NCI-H1048 (cell line): ENCODE measurements around the gene ATXN3.

Experiments used
- DNase-seq: peaks from one replicate; lab custom pipeline; 2025; lab: John Stamatoyannopoulos, UW

The ATXN3 gene

DNA sequence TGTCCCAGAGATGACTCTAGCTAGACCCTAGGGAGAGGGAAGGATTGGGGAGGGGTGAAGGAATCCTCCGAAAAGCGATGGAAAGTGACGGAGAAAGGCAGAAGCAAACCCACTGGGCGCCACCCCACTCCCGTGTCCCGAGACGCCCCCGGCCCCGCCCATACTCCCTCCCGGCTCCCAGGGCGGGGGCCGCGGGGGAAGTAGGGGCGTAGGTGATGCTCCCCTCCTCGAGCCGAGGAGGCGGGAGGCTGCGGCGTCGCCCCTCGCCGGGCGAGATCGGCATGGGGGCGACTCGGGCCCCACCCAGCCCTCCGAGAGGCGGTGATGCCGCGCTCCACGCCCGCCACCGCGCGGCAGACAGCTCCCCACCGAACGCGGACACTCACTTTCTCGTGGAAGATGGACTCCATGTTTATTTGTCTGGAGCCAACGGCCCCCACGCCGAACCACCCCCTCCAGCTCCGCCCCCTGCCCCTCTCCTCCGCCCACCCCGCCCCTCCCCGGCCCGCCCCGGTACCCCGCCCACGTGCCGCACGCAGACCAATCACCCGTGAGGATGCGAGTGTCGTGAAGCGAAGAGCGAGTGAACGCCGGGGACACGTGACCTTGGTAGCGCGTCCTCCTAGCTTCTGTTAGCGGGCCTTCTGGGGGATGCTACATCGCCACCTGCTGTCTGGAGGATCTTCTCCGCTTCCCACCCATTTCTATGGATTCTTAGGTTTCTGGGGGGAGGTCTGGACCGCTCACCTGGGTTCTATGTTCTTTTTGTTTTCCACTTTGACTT lies at the start of gene ATXN3:
ATXN3 (minus strand) TSS at position 440 of the 784 bp plus-strand sequence; CDS start at position 410, 30 bp downstream.
- DNase-seq: peak; percentile 98

DNA sequence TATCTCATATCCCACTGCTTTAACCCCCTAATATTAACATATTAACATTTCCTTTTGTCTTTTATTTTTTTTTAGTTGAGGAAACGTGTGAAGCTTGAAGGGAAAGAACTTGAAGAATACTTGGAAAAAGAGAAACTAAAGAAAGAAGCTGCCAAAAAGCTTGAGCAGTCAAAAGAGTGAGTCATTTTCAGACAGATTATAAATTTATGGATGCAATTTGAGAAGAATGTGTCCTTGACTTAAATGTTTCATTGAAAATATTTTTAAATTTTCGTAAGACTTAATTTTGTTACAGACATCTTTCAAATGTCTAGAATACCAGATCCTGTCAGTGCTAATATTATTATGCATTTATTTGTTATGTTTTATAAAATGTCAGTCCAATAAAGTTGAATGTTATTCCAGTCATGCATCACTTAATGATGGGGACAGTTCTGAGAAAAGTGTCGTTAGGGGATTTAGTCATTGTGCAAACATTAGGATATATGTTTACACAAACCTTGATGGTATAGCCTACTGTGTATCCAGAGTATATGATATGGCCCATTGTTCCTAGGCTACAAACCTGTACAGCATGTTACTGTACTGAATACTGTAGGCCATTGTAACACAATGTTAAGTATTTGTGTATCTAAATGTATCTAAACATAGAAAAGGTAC lies 48.0 kb upstream of the ATXN3 start:
- no peak for DNase-seq

DNA sequence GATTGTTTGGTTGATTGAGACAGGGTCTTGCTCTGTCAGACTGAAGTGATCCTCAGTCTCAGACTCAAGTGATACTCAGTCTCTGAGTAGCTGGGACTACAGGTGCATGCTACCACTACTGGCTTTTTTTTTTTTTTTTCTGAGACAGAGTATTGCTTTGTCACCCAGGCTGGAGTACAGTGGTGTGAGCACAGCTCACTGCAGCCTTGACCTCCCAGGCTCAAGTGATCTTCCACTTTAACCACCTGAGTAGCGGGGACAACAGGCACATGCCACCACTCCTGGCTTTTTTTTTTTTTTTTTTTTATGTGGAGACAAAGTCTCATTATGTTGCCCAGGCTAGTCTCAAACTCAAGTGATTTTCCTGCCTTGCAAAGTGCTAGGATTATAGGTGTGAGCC lies 47.2 kb upstream of the ATXN3 start:
- DNase-seq: no peak

DNA sequence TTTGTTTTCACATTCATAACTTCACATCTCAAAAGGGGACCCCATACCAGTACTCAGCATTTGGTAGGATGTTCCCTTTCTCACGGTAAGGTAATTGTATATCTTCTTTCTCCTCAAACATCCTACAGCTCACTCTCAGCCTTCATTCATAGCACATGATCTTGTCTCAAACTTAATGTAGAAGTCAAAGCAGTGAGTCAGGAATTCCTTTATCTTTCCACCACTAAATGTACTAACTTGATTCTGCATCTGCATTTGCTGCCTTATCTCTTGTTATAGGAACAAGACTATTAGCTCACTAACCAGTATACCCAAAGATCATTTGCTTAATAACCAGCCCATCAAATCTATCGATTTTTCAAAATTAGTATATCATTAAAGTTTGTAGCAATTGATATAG lies 38.3 kb upstream of the ATXN3 start:
- DNase-seq: no peak

DNA sequence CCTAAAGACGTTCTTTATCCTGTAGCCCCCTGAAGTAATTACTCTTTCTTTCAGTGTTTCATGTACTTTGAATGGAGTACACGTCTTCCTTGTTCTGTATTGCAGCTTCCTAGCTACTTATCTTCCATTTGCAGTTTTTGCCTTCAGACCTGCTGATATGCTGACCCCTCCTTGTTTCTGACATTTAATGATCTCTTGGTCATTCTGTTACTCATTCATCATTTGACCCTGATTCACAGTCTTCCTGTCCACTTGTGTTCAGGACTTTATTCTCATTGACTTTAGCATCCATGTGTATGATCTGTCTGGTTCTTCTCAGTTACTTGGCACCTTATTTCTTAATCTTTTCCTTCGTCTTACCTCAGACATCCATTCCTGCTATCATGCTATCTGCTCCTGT lies 37.6 kb upstream of the ATXN3 start:
- no peak for DNase-seq

DNA sequence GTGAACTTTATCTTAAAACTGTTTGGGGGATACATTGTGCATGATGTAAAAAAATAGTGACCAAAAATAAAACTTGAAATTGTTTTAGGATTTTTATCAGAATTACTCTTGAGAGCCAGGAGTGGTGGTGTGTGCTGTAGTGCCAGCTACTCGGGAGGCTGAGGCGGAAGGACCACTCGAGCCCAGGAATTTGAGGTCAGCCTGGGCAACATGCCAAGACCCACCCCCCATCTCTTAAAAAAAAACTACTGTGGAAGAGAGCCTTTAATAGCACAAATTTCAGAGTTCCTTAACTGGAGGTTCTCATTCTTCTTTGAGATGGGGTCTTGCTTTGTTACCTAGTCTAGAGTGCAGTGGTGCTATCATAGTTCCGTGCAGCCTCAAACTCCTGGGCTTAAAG lies 36.9 kb upstream of the ATXN3 start:
- DNase-seq: no peak

DNA sequence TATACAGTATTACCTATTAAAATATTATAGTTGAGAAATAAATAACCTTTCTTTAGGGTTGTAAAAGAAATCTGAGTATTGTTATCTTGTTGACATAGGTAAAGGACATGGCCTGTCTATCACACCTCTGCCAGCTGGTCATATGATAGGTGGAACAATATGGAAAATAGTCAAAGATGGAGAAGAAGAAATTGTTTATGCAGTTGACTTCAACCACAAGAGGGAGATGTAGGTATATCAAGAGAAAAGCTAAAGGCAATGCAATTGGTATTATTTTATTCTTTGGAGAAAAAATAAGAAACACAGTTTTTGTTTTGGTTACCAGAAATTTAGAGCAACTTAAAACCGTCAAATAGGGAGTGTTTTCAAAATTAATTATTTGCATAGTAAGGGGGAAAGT lies 28.9 kb upstream of the ATXN3 start:
- no peak for DNase-seq

DNA sequence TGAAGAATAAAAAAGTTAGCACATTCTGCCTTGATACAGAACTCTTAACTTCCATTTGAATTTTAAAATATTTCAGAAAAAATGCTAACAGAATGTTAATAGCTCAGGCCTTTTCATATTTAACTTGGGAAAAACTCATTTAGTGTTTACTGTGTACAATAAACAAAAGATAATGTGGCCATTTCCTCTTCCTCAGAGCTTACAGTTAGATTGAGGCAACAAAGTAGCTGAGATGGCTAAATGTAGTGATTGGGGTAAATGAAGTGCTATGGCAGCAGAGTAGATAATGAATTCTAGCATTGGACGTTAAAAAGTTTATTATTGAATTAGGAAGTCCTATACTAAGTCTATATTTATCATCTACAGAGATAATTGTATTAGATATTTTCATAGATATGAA lies 28.1 kb upstream of the ATXN3 start:
- no peak for DNase-seq

DNA sequence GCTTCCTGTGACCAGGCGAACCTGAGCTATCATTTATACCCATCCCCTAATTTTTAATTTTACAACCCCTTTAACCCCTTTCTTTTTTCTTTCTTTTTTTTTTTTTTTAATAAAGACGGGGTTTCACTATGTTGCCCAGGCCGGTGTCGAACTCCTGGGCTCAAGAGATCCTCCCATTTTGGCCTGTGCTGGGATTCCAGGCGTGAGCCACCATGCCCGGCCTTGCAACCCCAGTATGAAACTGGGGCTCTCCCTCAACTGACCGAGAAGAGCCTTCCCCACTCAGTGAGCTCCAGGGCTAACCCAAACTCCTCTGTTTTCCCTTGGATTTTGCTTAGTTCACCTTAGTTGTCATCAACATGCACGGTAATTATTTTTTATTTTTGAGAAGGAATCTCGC lies 16.4 kb upstream of the ATXN3 start:
- DNase-seq: no peak

DNA sequence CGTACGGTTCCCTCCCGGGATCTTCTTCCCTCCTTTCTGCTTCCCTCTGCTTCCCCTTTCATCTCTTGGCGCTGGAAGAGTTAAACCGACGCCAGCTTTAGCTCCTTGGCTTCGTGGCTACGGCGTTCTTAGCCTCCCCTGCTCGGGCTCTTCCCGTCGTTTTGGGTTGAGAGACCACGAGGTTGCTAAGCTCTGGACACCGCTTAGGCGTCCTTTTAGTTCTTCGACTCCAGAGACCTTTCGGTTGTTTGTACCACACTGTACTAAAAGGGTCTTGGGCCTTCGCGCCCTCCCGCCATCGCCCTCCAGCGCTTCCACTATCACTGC lies 15.9 kb upstream of the ATXN3 start:
- no peak for DNase-seq

DNA sequence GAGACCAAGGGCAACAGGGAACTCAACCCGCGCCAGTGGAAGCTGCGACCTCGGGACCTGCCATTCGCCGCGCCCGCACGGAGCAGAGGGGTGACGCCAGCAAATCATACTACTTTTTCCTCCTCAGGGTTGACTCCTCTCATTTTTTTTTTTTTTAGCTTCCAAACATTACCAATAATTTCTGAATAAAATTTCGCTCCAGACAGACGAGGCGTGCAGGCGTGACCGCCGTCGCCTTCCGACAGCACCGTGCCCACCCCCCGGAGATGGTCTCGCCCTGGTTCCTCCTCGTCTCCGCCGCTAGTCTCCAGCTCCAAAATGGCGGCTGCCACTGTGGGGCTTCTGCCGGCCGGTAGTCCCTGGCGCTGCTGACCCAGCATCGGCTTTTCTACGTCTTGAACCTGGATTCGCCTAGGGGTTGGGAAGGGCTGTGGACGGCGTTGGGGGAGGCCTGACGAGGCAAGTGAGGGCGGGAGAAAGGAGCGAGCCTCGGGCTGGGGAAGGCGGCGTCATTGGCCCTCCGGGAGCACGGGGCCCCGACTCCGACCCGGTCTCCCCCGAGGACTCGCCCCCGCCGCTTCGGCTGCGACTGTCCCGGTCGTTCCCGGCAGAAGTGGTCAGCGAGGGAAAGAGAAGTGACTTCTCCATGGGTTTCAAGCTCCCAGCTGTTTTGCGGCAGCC lies 15.4 kb upstream of the ATXN3 start, which contains the start of the genes CPSF2 and NDUFB1:
CPSF2 (plus strand) TSS at position 300 of the 681 bp plus-strand sequence. CDS start 9,016 bp downstream, outside the sequence.
NDUFB1 (minus strand) TSS at position 37 of the 681 bp plus-strand sequence. CDS start 4,069 bp downstream, outside the sequence.
- DNase-seq: no peak

DNA sequence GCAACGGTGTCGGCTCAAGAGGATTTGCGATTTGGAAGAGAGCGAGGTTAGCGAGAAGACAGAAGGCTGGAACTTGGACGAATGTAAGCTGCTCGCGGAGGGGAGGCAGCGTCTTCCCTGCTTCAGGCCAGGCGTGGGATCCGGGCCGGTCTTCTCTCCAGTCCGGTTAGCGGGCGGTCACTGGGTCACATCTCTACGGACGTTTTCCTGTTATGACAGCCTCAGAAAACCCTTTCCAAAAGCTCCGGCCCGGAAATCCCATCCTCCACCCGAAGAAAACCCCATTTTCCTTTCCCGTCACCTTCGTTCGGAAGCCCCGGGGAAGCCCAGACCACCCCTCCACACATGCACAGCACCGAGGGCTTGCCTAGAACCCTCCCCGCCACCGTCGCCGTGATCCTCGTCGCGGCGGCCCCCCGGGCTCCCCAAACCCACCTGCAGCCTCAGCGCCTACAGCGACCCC lies 14.9 kb upstream of the ATXN3 start:
- DNase-seq: no peak

DNA sequence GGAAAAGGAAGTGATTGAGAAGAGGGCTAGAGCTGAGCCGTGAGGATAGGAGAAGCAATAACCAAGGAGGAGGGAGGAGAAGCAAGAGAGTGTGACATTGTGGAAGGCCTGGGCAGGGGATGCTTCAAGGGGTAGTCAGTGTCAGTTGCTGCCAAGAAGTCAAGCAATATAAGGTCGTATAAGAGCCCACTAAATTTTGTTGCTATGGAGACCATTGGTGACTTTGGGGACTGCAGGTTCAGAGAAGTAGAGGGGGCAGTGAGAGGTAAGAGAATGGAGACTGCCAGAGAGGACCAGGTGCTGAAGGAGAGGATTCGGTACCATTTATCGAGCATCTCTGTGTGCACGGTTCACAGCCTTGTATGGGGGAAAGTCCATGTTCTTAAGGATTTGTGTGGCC lies 3.1 kb upstream of the ATXN3 start:
- DNase-seq: no peak

DNA sequence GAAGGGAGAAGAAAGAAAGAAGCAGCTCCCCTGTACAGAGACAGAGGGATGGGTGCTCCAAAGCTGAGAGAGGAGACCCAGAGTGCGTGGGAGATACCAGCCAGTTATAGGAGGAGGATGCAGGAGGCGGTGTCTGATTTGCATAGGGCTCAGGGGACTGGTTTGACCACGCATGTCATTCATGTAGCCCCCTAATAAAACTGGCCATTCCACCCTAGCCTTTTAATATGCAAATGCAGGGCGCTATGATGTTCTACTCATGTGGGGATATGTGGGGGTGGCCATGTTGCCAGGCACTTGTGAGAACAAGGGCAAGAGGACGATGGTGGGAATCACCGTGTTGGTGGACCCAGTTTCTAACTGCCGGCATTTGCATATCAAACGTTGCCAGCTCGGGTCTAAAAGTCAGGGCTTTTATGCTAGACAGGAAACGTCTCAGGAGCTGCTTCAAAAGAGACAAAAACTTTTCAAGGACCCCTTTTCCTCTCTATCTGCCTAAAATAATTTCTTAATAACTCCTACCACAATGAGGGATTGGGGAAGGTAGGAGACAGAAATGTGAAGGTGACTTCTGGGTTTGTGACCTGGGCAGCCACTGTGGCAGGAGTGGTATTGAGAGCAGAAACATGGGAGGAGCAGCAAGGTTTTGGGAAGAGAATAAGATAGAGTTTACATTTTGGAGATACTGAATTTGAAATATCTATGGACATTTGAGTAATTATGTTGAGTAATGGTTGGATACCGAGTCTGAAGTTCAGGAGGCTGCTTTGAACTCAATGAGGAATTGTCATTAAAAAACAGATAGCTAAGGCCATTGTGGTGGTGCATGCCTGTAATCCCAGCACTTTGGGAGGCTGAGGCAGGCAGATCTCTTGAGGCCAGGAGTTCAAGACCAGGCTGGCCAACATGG lies 2.2 kb upstream of the ATXN3 start:
- peak; percentile 15 for DNase-seq

DNA sequence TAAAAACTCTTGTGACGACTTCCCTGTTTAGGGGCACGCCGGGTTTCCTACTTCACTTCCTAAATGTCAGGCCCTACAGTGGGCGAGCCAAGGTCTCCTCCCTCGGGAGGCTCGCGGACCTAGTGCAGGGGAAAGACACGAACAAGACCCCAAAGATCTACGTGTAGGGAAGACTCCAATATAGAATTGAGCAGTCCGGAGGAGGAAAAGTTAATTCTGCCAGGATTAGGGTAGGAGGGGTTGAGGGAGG lies 564 bp downstream of the ATXN3 start:
- DNase-seq: no peak

DNA sequence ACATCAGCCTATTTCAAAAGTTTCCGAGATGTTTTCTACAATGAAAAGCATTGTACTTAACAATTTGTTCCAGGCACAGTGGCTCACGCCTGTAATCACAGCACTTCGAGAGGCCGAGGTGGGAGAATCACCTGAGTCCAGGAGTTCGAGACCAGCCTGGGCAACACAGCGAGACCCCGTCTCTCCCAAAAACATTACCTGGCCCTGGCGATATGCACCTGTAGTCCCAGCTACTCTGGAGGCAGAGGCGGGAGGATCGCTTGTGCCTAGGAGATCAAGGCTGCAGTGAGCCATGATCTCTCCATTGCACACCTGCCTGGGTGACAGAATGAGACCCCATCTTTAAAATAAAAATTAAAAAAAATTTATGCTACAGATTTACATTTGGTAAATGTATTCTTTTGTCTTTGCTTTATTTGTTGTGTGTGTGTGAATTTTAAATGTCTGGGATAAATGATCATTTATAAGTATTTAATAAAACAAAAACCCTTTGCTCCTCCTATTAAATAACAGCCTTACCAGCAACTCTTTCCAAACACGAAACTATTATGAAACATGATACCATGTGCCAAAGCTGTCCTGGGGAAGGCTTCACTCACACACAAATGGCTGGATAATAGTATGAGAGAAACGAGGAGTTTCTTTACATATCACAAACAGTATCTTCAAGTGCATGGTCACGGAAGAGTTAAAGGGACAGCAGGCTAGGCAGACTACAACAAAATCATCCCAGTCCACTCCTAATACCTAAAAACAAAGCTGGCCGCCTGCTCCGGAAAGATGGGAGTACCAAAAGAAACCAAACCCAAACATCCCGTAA lies 1.1 kb downstream of the ATXN3 start:
- DNase-seq: no peak

DNA sequence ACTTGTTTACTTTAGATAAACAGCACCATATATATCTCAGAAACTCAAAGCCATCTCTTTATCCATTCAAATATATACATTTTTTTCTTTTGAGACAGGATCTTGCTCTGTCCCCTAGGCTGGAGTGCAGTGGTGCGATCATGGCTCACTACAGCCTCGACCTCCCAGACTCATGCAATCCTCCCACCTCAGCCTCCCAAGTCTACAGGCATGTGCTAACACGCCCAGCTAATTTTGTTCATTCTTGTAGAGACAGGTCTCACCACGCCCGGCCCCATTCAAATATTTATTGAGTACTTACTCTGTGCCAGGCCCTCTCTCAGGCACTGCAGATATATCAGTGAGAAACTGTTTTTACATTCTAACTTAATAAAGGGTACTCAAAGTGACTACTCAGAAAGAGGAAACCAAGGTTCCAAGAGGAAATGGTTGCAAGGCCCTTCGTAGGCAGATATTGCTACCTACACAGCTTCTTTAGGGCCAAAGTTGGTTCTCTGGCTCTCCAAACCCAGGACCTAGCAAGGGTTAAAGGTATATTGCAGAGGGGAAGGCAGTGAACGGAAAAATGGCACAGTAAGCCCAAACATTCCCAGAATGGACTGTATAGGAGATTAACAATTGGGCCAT lies 2.9 kb downstream of the ATXN3 start:
- no peak for DNase-seq

DNA sequence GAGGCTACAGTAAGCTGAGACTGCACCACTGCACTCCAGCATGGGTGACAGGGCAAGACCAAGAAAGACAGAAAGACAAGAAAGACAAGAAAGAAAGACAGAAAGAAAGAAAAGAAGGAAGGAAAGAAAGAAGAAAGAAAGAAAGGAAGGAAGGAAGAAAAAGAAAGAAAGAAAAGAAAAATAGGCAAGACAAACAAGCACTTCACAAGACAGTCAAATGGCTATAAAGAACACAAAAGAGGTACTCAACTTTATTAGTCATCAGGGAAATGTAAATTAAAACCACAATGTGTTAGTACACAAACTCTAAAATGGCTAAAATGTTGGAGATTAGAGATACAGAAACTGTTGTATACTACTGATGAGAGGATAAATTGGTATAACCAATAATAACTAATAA lies 6.6 kb downstream of the ATXN3 start:
- no peak for DNase-seq

DNA sequence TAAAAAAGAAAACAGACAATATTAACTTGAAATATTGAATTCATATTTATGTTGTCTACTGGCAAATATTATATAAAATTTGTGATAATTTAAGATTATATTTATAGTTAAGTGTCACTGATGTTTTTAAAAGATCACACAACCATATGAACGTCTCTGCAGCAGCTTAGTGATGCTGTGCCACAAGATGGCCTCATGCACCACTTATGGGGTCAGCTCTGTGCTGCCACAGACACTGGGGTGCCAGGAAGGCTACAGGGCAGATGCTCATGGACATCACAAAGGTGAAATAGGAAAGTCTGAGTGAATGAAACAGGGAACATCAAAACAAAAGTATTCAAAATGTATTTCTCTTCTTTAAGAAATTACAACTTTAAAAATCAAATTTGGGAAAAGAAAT lies 13.1 kb downstream of the ATXN3 start:
- DNase-seq: no peak

DNA sequence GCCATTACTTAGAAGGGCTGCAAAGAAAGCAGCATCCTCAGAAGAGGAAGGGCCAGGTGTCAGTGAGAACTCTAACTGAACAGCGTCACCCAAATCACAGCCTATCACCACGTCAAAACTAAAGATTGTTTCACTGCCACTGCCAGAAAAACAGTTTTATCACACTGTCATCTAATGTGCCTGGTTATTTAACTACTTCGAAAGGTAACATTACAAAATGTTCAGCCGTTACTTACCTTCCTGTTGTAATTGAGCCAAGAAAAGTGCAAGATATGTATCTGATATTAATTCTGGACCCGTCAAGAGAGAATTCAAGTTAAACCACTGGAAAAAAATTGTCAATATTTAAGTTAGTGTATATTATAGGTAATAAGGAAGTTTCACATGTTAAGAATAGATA lies 17.9 kb downstream of the ATXN3 start:
- DNase-seq: no peak

DNA sequence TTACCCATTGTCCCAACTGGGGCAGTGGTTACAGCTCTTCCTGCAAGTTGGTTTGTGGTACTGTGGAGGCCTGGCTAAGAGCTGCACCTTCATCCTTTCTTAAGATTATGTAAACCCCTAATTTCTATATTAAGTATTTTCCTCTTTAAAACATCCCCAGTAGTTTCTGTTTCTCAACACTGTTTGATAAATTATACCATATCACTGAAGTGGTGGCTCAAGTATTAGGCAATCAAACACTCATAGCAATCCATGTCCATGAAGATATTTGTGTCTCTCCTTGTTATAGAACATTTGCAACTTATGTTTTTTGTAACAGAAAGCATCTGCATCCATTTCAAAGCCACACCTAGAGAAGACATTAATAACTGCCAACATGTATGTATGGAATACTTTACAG lies 31.8 kb downstream of the ATXN3 start:
- DNase-seq: no peak
